Fibroblast of skin of right quadriceps (primary cell): ENCODE measurements around the gene ADRA2C.

Experiments
- DNase-seq: peaks from one replicate; pipeline ENCODE4 v3.0.0-alpha.2; 2013

ADRA2C gene

DNA sequence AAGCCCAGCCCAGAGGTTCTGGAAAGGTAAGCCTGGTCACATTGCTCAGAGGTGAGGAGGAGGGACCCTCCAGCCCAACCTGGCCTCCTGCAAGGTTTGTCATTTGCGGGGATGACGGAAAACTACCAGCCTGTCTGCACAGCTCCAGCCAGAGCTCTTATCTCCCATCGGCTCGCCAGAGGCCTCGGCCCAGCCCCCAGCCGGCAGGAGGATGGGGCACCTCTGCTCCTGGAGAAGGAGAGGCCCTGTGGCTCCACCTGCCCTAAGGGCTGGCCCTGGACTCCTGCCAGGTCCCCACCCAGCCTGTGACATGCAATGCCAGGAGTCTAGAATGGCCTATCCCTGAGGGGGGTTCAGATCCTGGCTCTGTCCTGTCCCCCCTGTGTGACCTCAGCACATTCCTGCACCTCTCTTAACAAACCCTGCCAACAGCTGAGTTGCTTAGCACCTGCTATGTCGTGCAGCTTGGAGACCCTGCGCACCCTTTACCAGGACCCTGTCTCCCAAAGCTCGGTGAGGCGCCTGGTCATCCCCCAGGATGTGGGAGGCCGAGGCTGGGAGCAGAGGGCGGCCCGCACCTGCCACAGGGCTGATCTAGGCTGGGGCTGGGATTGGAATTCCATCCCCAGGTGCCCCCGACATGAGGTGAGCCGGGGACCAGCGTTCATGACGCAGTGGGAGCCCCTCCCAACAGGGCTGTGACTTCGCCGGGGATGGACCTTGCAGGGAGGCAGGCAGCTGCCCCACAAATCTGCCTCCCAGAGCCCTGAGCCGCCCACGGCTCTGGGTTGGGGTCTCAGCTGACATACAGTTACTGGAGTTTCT, 14.4 kb downstream of the ADRA2C start:
- no peak for DNase-seq

DNA sequence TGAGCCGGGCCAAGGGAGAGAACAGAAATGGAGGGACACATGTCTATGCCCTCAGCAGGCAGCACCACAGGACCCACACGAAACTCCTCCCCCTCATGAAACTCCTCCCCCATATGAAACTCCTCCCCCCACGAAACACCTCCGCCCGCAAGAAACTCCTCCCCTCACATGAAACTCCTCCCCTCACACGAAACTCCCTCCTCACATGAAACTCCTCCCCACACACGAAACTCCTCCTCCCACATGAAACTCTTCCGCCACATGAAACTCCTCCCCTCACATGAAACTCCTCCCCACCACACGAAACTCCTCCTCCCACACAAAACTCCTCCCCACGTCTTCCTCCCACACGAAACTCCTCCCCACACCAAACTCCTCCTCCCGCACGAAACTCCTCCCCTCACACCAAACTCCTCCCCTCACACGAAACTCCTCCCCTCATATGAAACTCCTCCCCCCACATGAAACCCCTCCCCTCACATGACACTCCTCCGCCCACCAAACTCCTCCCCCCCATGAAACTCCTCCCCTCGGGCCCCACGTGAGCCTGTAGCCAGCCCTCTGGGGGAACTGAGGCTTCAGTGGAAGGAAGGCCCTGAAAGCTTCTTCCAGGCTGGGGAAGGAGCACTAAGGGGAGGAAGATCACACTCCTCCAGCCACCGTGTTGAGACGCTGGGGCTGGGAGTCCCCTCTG, 15.2 kb downstream of the ADRA2C start:
- DNase-seq = no peak

DNA sequence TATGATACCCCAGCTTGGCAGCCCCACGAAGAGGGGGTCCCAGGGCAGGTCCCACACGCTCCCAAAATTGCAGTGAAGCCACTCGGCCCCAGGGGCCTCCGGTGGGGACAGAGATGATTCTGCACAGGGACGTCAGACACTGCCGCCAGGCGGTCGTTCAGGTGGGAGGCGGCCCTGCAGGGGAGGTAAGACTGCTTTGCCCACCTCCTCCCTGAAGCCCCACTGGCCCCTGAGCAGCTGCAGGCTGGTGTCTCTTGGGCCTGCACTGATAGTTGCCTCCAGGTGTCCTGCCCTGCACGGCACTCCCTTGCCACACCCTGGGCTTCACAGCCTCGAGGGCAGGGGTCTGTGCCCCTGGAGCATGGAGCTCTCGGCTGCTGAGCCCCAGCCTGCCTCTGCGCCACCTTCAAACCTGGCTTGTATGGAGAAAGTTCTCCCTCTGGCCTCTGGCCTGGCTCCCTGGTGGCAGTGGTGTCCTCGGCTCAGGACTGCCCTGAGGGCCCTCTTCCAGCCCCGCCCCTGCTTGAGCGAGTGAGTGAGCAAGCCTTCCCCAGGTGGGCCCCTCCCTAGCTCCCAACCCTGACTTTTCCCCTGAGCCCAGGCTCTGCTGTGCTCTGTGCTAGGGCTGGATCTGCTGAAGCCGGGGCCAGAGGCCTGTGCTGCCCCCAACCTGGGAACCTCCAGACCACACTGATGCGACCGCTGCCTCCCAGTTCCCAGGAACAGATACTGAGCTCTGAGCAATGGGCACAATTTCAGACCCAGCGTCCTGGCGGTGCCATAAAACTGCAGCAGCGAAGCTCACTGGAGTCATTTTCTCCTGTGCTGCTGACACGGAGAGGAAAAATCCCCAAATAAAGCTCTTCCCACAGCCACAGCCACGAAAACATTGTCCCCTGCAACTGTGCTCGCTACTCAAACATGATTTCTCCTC, 16.1 kb downstream of the ADRA2C start:
- no peak for DNase-seq

DNA sequence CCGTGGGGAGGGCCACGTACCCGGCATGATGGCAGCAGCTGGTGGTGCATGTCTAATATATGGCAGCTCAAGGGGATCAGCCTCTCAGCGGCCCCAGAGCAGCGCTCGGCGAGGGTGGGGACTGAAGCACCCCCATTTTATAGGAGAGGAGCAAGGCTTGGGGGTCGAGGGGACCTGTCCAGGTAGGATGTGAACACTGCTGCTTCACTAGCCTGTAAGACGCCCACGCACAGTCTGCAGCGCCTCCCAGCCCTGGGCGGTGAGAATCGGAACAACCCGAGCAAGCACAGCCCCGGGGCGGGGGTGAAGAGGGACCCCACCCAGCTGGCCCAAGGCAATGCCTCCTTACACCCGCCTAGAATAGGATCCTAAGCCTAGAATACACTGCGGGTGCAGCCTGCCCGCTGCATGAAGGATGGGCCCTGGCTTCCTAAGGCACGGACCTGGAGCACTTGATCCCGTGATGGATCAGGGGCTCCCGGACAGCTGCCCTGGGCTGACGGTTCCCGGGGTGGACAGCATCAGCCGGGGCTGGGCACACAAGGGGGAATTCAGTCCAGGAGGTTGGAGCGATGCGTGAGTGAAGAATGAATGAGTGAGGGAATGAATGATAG, 17.6 kb downstream of the ADRA2C start:
- DNase-seq = no peak

DNA sequence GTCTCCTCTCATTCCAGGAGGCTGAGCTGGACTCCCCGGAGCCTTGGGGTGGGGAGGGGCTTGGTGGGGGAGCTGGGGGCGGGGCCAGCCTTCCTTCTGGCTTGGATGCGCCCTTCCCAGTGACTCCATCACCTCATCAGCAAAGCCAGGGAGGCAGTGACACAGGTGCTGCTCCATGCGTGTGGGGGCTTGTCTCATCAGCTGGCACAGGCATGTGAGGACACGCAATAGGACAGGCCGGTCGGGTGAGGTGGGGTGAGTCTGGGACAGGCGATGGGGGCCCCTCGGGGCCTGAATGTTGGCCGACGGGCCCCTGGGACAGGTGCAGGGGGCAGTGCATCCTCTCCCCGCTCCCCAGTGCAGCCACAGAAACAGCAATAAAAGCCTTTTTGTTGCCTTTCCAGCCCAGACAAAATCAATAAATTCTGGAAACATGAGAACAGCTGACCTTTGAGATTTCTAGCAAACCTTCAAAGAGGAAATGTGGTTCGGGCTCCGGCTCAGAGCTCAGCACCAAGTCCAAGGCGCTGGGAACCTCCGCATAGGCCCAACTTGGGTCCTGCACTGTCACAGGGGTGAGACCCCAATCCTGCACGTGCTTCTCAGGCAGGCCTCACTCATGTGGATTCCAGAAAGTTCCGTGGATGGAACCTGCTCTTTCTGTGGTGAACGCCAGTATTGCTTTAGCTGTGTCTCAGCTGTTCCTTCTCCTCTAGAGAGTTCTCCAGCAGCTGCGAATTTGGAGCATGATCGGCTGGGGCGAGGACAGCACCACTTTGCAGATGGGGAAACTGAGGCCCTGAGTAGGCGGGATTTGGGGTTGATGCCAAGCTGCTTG, 18.5 kb downstream of the ADRA2C start:
- DNase-seq = no peak

DNA sequence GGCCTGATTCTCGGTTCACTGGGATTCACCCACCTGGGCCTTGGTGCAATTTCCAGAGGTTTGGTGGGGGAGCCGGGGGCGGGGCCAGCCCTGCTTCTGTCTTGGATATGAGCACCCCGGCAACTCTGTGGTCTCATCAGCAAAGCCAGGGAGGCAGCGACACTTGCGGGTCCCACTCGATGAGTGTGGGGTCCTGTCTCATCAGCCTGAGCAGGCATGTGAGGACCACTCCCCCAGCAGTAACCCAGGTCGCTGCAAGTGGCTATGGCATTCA, 19.0 kb downstream of the ADRA2C start:
- no peak for DNase-seq

DNA sequence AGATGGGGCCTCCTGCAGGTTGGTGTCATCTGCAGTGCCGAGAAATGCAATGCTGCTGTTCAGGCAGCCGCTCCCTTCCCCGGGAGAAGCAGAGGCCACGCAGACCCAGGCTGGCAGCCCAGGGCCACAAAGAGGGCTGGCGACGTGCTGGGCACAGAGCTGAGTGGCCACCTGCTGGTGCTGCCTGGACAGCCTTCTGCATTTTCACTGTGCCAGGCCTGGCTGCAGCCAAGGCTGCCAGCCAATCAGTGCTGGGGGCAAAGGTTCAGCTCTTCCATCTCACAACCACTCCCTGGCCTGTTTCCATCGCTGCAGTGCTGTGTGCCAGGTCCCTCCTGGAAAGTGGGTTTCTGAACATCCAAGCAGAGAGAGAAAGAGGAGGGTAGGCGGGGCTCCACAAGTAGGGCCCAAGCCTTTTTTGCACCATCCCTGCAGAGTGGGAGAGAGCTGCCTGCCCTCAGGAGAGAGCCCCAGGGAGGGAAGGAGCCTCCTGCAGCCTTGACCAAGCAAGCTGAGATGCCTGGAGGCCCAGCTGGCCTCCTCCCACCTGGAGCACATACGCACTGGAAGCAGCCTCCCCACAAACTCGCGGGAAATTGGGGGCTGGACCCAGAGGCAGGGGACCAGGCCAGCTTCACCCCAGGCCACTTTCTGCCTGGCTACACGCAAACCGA, 20.1 kb downstream of the ADRA2C start:
- DNase-seq = no peak

DNA sequence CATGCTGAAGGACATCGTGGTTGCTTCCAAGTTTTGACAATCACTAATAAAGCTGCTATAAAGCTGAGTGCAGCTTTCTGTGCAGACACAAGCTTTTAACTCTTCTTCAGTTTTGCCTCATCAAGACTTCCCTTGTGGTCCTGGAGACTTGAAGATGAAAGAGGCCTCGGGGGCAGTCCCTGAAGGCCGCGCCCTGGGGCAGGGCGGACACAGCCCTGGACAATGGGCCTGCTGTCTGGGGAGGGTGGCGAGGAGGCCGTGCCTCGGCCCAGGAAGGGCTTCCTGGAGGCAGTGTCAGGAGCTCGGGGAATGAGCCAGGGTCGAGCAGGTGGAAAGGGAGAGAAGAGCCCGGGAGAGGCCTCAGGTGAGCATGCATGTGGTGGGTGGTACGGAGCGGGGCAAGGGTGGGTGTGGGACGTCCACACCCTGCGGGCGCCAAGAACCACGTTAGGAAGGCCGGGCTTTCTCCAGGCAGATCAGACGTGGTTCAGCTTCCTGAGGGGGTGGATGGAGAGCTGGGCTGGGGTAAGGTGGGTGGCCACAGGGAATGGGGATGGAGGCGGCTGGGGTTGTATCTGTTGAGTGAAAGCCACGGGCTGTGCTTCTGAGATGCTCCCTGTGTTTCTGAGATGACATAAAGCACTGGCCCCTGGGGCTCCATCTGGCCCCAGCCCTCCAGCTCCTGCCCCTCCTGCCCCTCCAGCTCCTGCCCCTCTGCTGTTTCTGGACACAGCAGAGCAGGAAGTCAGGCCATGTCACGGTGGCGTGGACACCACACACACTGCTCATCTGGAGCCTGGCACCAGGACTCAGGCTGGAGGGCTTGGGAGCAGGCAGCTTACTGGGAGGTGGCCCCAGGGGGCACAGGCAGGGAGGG, 21.5 kb downstream of the ADRA2C start:
- DNase-seq = no peak

DNA sequence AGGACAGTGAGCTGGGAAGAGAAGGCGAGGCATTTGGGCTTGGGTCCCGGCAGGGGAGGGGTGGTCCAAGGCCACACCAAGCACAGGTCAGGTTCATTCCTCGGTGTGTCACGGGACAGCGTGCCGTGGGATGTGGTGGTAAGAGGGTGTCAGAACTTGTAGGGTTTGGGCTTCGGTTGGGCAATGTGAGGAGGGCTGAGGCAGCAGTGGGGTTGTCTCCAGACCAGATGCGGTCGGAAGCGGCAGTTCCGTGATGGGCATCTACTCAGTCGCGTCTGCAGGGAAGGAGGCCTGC, 22.1 kb downstream of the ADRA2C start:
- no peak for DNase-seq

DNA sequence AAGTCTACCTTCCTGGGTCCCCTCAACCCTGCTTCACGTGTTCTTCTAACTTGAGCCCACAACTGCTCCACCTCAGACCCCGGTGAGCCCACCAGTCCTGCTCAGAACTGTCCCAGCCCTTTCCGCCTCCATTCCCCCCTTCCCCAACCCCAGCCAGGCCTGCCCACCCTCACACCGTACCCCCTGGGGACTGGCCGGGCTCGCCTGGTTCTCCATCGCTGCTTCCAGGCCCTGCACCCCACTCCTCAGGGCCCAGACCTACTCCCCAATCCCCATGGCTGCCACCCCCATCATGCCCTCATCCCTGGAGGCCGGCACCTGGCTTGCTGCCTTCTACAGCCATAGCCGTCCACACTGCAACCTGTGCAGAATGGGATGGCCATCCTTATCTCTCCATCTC, 23.4 kb downstream of the ADRA2C start:
- no peak for DNase-seq

DNA sequence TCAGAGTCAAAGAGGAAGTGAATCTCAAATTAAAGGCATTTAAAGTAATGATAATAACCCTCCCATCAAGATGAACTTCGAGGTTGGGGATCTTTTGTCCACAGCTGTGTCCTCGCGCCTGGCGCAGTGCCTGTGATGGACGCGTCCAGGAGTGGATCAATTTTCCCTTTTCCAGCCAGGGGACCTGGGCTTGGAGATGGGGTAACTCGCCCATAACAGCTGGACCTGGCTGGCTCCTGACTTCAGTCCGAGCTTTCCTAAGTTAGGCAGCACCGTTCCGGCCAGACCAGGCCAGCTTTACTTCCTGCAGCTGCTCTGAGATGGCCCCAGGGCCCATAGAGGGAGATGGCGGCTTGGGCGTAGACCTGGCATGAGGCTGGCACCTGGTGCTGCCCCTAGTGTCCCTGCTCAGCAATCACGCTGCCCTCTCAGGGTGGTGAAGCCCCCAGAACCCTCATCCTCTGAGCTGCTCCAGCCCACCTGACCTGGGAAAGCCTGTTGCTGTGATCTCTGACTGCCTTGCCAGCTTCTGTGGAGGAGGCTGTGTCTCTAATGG, 23.9 kb downstream of the ADRA2C start:
- no peak for DNase-seq

DNA sequence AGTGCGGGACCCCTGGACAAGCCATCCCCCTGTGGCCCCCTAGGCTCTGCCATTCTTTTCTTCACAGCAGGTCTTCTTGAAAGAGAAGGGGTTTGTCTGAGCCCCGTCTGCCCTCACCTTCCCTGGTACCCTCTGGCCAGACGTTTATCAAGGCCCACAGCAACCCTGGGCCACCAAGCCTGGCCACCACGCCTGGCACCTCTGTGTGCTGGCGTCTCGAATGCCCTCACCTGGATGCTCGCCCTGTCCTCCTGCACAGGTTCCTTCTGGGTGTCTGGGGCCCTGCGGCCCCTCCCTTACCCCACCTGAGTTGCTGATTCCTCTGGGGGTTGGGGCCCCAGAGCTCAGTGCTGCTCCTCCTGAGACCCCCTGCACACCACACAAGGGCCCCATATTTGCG, 25.1 kb downstream of the ADRA2C start:
- DNase-seq = no peak

DNA sequence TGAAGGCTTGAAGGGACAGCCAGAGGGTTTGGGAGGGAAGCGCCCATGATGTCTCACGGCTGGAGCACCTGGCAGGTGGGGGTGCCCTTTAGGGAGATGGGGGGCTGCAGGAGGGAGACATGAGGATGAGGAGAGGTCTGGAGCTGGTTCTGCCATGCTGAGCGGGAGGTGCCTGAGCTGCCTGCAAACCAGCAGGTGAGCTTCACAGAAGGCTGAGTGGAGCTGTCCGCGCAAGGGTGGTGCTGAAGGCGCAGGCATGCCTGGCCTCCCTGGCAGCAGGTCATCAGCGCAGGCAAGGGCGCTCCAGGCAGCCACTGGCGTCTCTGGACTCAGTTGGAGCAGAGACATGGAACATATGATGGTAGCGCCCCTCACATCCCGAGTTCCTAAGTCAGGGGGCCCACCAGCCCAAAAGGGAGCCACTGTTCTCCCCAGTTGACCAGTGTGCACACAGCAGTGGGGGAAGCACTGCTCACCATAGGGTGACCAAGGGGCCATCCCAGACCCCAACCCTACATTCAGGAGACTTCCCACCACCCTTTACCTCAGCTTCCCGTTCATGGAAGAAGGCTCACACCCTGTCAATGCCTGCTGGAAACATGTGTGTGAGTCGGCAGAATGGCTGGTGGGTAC, 25.8 kb downstream of the ADRA2C start:
- peak; percentile 11 for DNase-seq

DNA sequence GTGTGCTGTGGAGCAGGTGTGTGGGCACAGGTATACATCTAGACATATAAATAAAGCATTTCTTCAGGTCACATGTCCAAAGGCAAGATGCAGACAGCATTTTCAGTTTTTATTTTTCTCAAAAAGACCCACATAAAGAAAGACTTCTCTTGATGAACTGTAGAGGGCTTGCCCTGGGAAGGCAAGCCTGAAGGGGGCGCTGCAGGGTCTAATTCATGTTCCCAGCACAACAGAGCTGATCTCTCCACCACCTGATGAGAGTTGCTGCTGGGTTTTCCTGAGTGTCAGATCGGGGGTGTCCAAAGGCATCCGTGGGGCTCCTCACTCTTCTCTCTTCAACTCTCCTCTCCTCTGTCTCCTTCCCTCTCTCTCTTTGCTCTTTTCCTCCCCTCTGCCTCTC, 26.6 kb downstream of the ADRA2C start:
- DNase-seq = no peak

DNA sequence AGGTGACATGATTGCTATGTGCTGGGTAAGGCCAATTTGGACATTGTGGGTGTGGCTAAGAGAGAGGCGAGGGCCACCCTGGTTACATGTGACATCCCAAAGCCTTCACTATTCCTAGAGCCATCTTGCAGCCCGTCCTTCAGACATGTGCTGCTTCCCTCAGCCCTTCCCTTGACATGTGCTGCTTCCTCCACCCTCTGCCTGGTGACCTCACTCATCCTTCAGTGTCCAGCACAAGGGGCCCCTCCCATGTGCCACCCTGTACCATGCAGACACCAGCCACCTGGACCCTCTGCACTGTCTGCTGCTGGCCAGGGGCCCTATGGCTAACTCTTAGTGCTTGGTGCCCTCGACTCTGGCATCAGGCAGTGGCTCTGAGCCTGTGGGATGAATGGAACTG, 27.4 kb downstream of the ADRA2C start:
- DNase-seq = no peak

DNA sequence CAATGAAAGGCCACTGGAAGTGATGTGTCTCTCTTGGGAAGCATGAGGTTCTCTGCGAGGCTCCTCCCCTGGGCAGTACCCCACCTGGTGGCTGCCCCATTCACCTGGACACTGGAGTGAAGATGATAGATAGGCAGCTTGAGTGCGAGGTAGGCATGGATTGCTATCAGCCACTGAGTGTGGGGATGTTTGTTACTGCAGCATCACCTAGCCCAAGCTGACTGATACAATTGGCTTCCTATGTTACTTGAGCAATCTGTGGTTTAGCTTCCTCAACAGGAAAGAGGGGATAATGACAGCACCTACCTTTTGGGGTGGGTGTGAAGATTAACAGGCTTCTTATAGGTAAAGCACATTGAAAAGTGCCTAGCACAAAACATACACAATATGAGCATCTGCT, 30.8 kb downstream of the ADRA2C start:
- no peak for DNase-seq

DNA sequence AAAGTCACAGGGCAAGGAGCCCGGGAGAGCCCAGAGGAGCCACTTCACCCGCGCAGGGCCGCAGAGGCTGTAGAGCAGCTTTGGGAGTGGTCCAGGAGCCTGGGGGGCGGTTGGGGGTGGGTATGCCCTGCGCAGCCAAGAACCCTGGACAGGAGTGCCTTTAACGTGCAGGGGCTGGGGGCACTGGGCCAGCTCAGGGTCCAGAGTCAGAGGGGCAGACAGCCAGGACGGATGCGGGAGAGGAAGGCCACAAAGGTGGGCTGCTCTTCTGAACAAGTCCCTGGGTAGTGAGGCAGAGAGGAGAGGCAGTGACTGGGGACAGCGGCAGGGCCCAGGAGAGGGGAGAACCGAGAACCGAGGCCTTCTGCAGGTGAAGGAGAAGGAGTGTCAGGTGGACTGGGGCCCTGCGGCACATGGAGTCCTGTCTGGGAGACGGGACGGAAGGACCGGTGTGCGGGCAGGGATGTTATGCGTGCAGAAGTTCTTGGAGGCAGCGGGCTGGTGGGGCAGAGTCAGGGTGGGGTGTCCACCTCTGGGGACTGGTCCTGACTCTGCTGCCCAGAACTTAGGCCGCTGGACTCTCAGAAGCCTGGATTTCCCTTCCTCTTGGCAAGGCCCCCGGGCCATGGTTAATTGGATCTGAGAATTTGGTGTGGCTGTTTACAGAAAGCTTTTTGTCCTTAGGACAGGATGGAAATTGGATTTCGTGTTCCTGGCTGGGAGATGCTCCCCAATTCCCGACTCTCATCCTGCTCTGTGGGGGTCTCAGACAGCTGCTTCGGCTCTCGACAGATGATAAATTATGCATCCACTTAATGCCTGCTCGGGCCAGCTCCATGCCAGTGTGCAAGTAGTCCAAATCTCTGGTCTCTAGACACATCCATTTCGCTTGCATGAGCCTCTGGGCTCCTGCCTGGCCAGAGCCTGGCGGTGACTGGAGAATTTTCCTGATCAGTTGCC, 31.9 kb downstream of the ADRA2C start:
- DNase-seq = no peak

DNA sequence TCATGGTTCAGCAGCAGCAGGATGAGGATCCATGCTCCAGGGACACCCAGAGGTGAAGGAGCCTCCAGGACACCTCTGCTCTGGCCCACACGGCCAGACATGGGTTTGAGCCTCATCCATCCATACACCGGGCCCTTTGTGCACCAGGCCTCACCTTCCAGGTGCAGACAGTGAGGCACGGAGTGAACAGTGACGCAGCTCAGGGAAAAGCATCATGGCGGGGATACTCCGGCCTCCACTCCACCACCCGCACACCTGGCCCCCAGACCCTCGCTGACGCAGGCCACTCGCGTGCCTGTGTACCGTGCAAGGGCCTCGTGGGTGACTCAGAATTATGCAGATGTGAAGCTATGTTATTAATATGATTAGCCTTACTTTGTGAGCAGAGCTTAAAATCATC, 33.3 kb downstream of the ADRA2C start:
- no peak for DNase-seq

DNA sequence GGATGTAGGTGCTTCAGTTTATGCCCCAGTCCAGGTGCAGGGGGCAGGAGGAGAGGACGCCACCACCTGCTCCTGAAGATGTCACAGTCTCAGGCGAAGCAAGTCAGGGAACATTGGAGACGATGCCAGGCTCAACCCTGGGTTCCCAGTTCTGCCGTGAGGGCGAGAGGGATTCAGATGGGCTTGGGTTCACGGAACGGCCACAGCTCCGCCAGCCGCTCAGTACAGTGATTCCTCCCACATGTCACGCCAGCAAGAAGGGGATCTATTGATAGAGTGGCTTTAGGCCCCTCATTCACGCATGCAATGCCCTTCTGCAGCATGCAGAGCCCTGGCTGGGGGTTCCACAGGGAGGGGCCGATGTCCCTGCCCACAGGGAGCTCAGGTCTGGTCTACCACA, 34.2 kb downstream of the ADRA2C start:
- no peak for DNase-seq
